ENCODE results near the gene FOXK2.

Gene FOXK2

DNA sequence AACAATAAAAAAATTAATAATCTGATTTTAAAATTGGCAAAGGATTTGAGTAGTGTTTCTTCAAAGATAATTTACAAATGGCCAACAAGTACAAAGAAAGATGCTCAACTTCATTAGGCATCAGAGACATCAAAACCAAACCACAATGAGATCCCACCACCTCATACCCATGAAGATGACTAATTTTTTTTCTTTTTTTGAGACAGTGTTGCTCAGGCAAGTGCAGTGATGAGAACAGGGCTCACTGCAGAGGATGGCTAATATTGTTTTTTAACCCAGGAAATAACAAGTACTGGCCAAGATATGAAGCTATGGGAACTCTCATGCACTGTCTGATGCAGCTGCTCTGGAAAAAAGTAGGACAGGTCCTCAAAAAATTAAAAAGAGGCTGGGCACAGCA lies 113.8 kb downstream of the FOXK2 start:
- TF ChIP-seq ZNF70 (CRISPR knock-in tag; IDR thresholded peaks at IDR 0.05) (no peak), BACH2 (CRISPR knock-in tag; IDR thresholded peaks at IDR 0.05; ENCODE audit: borderline replicate concordance) (no peak), TOX (CRISPR knock-in tag; IDR thresholded peaks at IDR 0.05; ENCODE audit: borderline replicate concordance) (no peak), TCF4 (CRISPR knock-in tag; IDR thresholded peaks at IDR 0.05; ENCODE audit: borderline replicate concordance) (no peak), GLIS3 (CRISPR knock-in tag; IDR thresholded peaks at IDR 0.05) (no peak), ZNF565 (CRISPR knock-in tag; conservative IDR thresholded peaks at IDR 0.05; ENCODE audit: low read depth) (no peak), OSR1 (CRISPR knock-in tag; IDR thresholded peaks at IDR 0.05) (no peak), ARNTL (CRISPR knock-in tag; IDR thresholded peaks at IDR 0.05; ENCODE audit: borderline replicate concordance, low read depth) (no peak)
- TF ChIP-seq, protein P1, sequence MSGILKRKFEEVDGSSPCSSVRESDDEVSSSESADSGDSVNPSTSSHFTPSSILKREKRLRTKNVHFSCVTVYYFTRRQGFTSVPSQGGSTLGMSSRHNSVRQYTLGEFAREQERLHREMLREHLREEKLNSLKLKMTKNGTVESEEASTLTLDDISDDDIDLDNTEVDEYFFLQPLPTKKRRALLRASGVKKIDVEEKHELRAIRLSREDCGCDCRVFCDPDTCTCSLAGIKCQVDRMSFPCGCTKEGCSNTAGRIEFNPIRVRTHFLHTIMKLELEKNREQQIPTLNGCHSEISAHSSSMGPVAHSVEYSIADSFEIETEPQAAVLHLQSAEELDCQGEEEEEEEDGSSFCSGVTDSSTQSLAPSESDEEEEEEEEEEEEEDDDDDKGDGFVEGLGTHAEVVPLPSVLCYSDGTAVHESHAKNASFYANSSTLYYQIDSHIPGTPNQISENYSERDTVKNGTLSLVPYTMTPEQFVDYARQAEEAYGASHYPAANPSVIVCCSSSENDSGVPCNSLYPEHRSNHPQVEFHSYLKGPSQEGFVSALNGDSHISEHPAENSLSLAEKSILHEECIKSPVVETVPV (CRISPR knock-in tag; IDR thresholded peaks at IDR 0.05), result no peak
- TF ChIP-seq, protein P2, sequence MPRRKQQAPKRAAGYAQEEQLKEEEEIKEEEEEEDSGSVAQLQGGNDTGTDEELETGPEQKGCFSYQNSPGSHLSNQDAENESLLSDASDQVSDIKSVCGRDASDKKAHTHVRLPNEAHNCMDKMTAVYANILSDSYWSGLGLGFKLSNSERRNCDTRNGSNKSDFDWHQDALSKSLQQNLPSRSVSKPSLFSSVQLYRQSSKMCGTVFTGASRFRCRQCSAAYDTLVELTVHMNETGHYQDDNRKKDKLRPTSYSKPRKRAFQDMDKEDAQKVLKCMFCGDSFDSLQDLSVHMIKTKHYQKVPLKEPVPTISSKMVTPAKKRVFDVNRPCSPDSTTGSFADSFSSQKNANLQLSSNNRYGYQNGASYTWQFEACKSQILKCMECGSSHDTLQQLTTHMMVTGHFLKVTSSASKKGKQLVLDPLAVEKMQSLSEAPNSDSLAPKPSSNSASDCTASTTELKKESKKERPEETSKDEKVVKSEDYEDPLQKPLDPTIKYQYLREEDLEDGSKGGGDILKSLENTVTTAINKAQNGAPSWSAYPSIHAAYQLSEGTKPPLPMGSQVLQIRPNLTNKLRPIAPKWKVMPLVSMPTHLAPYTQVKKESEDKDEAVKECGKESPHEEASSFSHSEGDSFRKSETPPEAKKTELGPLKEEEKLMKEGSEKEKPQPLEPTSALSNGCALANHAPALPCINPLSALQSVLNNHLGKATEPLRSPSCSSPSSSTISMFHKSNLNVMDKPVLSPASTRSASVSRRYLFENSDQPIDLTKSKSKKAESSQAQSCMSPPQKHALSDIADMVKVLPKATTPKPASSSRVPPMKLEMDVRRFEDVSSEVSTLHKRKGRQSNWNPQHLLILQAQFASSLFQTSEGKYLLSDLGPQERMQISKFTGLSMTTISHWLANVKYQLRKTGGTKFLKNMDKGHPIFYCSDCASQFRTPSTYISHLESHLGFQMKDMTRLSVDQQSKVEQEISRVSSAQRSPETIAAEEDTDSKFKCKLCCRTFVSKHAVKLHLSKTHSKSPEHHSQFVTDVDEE (CRISPR knock-in tag; IDR thresholded peaks at IDR 0.05), result no peak
- TF ChIP-seq, protein P3, sequence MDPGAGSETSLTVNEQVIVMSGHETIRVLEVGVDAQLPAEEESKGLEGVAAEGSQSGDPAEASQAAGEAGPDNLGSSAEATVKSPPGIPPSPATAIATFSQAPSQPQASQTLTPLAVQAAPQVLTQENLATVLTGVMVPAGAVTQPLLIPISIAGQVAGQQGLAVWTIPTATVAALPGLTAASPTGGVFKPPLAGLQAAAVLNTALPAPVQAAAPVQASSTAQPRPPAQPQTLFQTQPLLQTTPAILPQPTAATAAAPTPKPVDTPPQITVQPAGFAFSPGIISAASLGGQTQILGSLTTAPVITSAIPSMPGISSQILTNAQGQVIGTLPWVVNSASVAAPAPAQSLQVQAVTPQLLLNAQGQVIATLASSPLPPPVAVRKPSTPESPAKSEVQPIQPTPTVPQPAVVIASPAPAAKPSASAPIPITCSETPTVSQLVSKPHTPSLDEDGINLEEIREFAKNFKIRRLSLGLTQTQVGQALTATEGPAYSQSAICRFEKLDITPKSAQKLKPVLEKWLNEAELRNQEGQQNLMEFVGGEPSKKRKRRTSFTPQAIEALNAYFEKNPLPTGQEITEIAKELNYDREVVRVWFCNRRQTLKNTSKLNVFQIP (CRISPR knock-in tag; IDR thresholded peaks at IDR 0.05; ENCODE audit: borderline replicate concordance, low read depth), result no peak
- no peak for ATAC-seq

DNA sequence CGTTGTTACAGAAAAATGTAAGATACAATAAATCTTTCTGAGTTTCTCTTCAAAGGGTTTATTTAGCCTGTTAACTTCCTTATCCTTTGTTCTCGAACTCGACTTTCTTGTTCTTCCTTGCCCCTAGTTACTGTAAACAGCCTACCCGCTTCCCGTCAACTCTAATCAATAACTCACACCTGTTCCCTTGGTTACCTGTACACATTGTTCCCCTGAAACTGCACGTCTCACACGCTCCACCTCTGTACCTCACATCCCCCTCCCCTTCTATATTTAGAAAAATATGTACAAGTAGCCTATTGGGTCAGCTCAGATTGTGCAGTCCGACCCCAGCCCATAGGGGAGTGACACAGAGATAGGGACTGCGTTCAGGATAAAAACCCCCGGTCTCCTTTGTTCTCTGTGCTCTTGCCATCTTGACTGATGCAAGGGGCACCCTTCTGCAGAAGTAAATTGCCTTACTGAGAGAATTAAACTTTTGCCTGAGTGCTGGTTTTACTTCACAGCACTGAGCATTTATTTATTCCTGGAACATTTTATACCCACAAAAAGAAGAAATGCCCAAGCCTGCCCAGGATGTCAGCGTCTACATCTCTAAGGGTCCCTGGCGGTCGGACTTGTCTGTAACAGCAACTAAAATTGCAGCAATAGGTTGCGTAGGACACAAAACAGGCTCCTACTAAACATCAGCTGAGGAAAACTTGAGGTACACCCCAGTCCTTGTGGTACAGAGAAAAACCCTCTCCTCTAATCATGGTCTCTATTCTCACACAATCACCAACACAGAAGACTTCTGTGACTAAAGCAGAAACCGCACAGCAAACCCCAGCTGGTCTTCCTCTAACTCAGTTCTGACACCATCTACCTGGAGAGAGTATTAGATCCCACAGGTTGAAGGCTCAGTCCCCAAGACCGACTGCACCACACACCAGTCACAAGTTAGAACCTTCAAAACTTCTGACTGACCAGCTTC lies 117.4 kb downstream of the FOXK2 start:
- no peak for ATAC-seq
- TF ChIP-seq RARB (CRISPR knock-in tag; IDR thresholded peaks at IDR 0.05), result no peak
- TF ChIP-seq, protein P2 (CRISPR knock-in tag; IDR thresholded peaks at IDR 0.05), result no peak
- TF ChIP-seq BACH2 (CRISPR knock-in tag; IDR thresholded peaks at IDR 0.05; ENCODE audit: borderline replicate concordance), result no peak
- TF ChIP-seq, protein P3 (CRISPR knock-in tag; IDR thresholded peaks at IDR 0.05; ENCODE audit: borderline replicate concordance, low read depth), result no peak
- no peak for TF ChIP-seq TOX (CRISPR knock-in tag; IDR thresholded peaks at IDR 0.05; ENCODE audit: borderline replicate concordance)
- TF ChIP-seq, protein P4, sequence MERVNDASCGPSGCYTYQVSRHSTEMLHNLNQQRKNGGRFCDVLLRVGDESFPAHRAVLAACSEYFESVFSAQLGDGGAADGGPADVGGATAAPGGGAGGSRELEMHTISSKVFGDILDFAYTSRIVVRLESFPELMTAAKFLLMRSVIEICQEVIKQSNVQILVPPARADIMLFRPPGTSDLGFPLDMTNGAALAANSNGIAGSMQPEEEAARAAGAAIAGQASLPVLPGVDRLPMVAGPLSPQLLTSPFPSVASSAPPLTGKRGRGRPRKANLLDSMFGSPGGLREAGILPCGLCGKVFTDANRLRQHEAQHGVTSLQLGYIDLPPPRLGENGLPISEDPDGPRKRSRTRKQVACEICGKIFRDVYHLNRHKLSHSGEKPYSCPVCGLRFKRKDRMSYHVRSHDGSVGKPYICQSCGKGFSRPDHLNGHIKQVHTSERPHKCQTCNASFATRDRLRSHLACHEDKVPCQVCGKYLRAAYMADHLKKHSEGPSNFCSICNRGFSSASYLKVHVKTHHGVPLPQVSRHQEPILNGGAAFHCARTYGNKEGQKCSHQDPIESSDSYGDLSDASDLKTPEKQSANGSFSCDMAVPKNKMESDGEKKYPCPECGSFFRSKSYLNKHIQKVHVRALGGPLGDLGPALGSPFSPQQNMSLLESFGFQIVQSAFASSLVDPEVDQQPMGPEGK (CRISPR knock-in tag; IDR thresholded peaks at IDR 0.05; ENCODE audit: borderline replicate concordance), result no peak
- no peak for TF ChIP-seq TCF4 (CRISPR knock-in tag; IDR thresholded peaks at IDR 0.05; ENCODE audit: borderline replicate concordance)
- no peak for TF ChIP-seq ARNTL (CRISPR knock-in tag; IDR thresholded peaks at IDR 0.05; ENCODE audit: borderline replicate concordance, low read depth)
- TF ChIP-seq ISL1 (CRISPR knock-in tag; IDR thresholded peaks at IDR 0.05), result no peak
- TF ChIP-seq ZNF565 (CRISPR knock-in tag; conservative IDR thresholded peaks at IDR 0.05; ENCODE audit: low read depth), result no peak

All from SK-N-SH treated with all-trans-retinoic acid at 6 μM for 48 hours (cell line).